Mucosa of rectum (tissue), 2 donors: ENCODE measurements around the gene TMEM161A.
"Not testable (repeated sequence)": the region's sequence is repeated elsewhere in the genome, so short reads cannot be mapped to it uniquely, and the experiment has no call there.

ENCODE experiments used
- H3K27ac ChIP-seq, 2 donors: one replicate each; pipeline ENCODE4 v1.7.0; 2013; ENCODE audit warnings: inconsistent platforms in 2 of 2, low read depth in 2 of 2, low read length in 2 of 2
- H3K27me3 ChIP-seq, 2 donors: one replicate each; pipeline ENCODE4 v1.7.0; 2013; ENCODE audit warnings: low read length in 2 of 2; ENCODE audit not compliant: control insufficient read depth in 2 of 2, insufficient read depth in 2 of 2
- H3K36me3 ChIP-seq, 2 donors: one replicate each; pipeline ENCODE4 v1.7.0; 2013; ENCODE audit warnings: low read length in 2 of 2; ENCODE audit not compliant: control insufficient read depth in 2 of 2, insufficient read depth in 2 of 2
- H3K4me1 ChIP-seq, 2 donors: one replicate each; pipeline ENCODE4 v1.7.0; 2013; ENCODE audit warnings: low read length in 2 of 2, mild to moderate bottlenecking in 1 of 2; ENCODE audit not compliant: control insufficient read depth in 2 of 2, insufficient read depth in 2 of 2
- H3K4me3 ChIP-seq, 2 donors: one replicate each; pipeline ENCODE4 v1.7.0; 2013; ENCODE audit warnings: low read length in 2 of 2
- H3K9ac ChIP-seq, 2 donors: one replicate each; pipeline ENCODE4 v1.7.0; 2013; ENCODE audit warnings: low read length in 2 of 2, low read depth in 1 of 2, mild to moderate bottlenecking in 1 of 2
- H3K9me3 ChIP-seq, 2 donors: one replicate each; pipeline ENCODE4 v1.7.0; 2013; ENCODE audit warnings: low read length in 2 of 2; ENCODE audit not compliant: control insufficient read depth in 2 of 2
- donor health status: healthy.
- donor health status: Normal muscosa, but diverticular disease.

The TMEM161A gene

DNA sequence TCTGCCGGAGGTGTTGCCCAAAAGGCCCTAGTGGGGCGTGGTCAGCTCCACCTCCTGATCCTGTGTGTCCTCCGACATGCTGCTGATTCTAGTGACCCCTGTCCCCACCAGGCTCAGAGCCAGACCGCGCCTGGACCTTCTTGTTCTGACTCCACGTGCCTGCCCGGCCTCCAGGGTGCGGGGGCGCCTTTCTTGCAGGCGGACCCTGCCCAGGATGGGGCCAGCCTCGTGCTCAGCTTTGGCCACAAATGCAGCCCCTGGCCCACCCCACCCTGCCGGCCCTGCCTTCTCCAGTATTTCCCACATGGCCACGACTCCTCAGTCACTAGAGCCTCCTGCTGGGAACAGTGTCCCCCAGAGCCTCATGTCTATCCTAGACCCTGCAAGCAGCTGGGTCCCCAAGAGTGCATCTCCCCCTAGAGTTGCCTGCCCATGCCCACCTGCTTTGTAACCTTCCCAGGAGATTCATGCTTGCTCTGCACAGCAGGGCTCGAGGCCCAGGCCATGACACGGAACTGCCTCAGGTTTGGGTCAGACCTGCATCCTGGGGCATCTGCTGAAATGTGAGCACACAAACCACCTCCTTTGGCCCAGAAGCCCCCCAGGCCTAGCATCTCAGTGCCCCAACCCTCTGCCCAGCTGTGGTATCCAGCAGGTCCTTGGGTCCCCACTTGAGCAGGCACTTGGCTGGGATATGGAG, 27.0 kb downstream of the TMEM161A start:
- H3K4me1 ChIP-seq = peaks cover 0 to 5% of the 10 kb centered on the region in 2 donors
- H3K9me3 ChIP-seq = no peaks in the 10 kb centered on the region
- peaks cover 0 to 2% of the 10 kb centered on the region in 2 donors for H3K36me3 ChIP-seq
- H3K27me3 ChIP-seq = no peaks in the 10 kb centered on the region
- H3K9ac ChIP-seq = no peak overlapping the region
- no peak overlapping the region for H3K27ac ChIP-seq
- H3K4me3 ChIP-seq = no peak overlapping the region

DNA sequence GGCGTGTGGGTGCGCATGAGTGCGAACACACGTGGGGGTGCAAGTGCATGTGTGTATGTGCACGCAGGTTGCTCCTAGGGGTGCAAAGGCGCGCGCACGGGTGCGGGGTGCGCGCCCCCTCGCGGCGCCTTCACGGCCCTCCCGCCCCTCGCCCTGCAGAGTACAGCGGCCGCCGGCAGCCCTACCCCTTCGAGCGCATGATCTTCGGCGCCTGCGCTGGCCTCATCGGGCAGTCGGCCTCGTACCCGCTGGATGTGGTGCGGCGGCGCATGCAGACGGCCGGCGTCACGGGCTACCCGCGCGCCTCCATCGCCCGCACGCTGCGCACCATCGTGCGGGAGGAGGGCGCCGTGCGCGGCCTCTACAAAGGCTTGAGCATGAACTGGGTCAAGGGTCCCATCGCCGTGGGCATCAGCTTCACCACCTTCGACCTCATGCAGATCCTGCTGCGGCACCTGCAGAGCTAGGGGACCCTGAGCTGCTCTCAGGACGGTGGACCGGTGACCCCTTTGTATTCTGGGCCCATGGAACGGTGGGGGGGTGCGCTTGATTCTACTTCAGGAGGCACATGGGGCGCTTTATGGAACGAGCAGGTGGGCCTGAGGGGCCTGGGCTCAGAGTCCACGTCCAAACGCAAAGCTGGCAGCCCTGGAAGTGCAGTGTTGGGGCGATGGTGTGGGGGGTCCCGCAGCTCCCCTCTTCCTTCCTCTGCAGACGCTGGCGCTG, 27.7 kb downstream of the TMEM161A start:
- Histone ChIP-seq H3K27ac (no peak overlapping the region), H3K27me3 (no peaks in the 10 kb centered on the region), H3K9me3 (no peaks in the 10 kb centered on the region), H3K4me1 (peaks cover 0 to 9% of the 10 kb centered on the region in 2 donors), H3K4me3 (no peak overlapping the region), H3K36me3 (peaks cover 0 to 2% of the 10 kb centered on the region in 2 donors), H3K9ac (no peak overlapping the region)

DNA sequence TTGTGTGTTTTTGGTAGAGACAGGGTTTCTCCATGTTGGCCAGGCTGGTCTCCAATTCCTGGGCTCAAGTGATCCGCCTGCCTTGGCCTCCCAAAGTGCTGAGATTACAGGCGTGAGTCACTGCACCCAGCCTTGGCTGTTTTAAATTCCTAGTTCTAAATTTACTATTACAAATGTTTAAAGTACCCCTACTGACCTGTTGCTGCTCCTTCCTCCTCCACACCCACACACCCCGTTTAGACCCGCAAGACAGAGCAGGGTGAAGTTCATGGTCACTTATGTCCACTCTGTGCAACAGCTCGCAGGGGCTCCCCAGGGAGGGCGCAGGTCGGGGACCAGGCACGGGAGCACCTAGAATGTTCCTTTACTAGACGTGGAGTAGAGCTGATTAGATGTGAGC, 28.7 kb downstream of the TMEM161A start:
- H3K4me3 ChIP-seq = no peak overlapping the region
- no peaks in the 10 kb centered on the region for H3K9me3 ChIP-seq
- H3K9ac ChIP-seq = no peak overlapping the region
- peaks cover 4 to 11% of the 10 kb centered on the region in 2 donors for H3K4me1 ChIP-seq
- no peaks in the 10 kb centered on the region for H3K27me3 ChIP-seq
- H3K36me3 ChIP-seq = peaks cover 0 to 2% of the 10 kb centered on the region in 2 donors
- H3K27ac ChIP-seq = no peak overlapping the region

DNA sequence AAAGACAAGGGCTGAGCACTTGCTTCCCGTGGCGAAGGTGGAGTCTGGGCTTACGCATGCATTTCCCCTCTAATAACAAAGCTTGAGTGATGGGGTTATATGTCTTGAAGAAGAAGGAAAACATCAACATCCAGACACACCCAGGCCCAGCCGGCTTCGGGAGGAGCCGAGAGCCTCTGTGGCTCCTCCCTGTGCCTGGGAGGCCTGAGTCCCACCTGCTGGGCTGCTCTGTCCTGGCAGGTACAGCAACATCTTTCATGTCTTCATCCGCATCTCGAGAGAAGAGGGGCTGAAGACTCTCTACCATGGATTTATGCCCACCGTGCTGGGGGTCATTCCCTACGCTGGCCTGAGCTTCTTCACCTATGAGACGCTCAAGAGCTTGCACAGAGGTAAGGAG, 30.6 kb downstream of the TMEM161A start:
- Histone ChIP-seq H3K27me3 (no peaks in the 10 kb centered on the region), H3K4me3 (no peak overlapping the region), H3K36me3 (peaks cover 0 to 2% of the 10 kb centered on the region in 2 donors), H3K9ac (no peak overlapping the region), H3K27ac (no peak overlapping the region), H3K9me3 (no peaks in the 10 kb centered on the region), H3K4me1 (peaks cover 4 to 11% of the 10 kb centered on the region in 2 donors)

DNA sequence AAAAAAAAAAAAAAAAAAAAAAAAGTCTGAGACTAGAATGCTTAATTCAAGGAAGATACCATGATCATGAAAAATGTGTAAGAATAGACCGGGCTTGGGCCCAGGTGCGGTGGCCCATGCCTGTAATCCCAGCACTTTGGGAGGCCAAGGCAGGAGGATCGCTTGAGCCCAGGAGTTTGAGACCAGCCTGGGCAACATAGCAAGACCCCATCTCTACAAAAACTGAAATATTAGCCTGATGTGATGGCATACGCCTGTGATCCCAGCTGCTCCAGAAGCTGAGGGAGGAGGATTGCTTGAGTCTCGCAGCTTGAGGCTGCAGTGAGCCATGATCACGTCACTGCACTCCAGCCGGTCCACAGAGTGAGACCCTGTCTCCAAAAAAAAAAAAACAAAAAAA, 31.3 kb downstream of the TMEM161A start:
- H3K27me3 ChIP-seq, H3K9ac ChIP-seq, H3K27ac ChIP-seq: not testable (repeated sequence)

DNA sequence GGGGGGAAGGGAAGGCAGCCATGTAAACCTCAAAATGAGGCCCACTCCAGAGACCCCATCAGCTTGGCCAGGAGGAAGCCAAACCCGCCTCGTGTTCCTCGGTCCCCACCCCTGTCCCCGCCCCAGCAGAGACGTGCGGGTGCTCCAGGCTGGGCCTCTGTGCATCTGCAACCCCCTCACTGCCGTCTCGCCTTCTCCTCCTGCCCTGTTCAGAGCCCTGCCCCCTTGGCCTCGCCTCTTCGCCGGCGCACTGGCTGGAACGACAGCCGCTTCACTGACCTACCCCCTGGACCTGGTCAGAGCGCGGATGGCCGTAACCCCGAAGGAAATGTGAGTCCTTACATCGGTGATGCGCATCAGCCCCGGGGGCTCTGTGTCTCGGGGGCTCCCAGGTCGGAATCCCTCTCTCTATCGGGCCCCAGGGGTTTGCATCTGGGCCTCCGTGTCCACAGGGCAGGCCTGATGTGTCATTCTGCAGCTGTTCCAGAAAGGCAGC, 32.2 kb downstream of the TMEM161A start:
- Histone ChIP-seq H3K27ac (peak overlapping the region in 1 of 2 donors; percentile 4), H3K36me3 (peaks cover 0 to 2% of the 10 kb centered on the region in 2 donors), H3K9ac (peak overlapping the region in 1 of 2 donors; percentile 19), H3K9me3 (no peaks in the 10 kb centered on the region), H3K4me3 (peak overlapping the region; percentile 58 to 67), H3K27me3 (no peaks in the 10 kb centered on the region), H3K4me1 (peaks cover 4 to 11% of the 10 kb centered on the region in 2 donors)

More for the DNA sequence above, 31.3 kb downstream of the TMEM161A start:
- not testable (repeated sequence) for H3K9me3 ChIP-seq, H3K4me3 ChIP-seq, H3K36me3 ChIP-seq
- peaks cover 4 to 11% of the 10 kb centered on the region in 2 donors for H3K4me1 ChIP-seq

DNA sequence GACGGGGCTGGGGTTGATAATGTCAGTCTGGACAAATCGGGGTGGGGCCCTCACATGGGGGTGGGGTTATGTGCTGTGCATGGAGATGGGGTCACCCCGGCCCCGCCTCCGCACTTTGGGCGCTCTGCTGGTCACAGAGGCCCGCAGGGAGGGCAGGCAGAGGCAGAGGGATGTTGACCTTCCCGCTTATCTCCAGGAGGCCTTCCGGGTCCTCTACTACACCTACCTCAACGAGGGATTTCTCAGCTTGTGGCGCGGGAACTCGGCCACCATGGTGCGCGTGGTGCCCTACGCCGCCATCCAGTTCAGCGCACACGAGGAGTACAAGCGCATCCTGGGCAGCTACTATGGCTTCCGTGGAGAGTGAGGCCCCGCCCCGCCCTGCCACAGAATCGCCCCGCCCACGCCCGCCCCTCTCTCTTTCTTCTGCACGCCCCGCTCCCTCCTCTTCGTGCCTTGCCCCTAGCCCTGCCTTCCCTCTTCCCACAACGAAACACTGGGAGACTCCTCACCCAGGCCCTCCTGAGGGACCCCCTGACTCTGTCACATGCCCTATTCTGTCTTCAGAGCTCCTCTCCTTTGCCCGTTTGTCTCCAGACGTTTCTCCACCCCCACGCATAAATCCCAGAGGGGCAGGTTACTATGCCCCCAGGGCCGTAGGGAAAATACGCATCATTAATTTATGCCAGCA, 32.8 kb downstream of the TMEM161A start:
- Histone ChIP-seq H3K36me3 (peaks cover 0 to 2% of the 10 kb centered on the region in 2 donors), H3K4me3 (peak overlapping the region; percentile 58 to 67), H3K27ac (peak overlapping the region in 1 of 2 donors; percentile 9), H3K27me3 (no peaks in the 10 kb centered on the region), H3K9ac (peak overlapping the region in 1 of 2 donors; percentile 19), H3K9me3 (no peaks in the 10 kb centered on the region), H3K4me1 (peaks cover 4 to 9% of the 10 kb centered on the region in 2 donors)

DNA sequence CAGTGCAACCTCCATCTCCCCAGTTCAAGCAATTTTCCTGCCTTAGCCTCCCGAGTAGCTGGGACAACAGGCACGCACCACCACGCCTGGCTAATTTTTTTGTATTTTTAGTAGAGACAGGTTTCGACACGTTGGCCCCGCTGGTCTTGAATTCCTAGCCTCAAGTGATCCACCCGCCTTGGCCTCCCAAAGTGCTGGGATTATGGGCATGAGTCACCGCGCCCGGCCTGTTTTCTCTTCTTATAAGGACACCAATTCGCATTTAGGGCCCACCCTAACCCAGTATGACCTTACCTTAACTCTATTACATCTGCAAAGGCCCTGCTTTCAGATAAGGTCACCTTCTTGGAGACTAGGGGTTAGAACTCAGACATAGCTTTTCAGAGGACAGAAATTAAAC, 35.1 kb downstream of the TMEM161A start:
- Histone ChIP-seq H3K27me3 (no peaks in the 10 kb centered on the region), H3K27ac (no peak overlapping the region), H3K4me1 (peaks cover 4 to 7% of the 10 kb centered on the region in 2 donors), H3K4me3 (no peak overlapping the region), H3K36me3 (peaks cover 0 to 9% of the 10 kb centered on the region in 2 donors), H3K9ac (no peak overlapping the region), H3K9me3 (no peaks in the 10 kb centered on the region)

DNA sequence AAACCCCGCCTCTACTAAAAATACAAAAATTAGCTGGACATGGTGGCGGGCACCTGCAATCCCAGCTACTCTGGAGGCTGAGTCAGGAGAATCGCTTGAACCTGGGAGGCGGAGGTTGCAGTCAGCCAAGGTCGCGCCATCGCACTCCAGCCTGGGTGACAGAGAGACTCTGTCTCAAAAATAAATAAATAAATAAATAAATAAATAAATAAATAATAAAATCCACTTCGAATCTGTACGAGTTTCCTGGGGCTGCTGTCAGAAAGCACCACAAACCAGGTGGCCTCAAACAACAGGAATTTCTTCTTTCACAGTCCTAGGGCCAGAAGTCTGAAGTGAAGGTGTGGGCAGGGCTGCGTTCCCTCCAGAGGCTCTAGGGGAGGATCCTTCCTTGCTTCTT, 35.7 kb downstream of the TMEM161A start:
- not testable (repeated sequence) for H3K4me1 ChIP-seq, H3K36me3 ChIP-seq, H3K27me3 ChIP-seq, H3K27ac ChIP-seq, H3K9ac ChIP-seq, H3K4me3 ChIP-seq, H3K9me3 ChIP-seq

DNA sequence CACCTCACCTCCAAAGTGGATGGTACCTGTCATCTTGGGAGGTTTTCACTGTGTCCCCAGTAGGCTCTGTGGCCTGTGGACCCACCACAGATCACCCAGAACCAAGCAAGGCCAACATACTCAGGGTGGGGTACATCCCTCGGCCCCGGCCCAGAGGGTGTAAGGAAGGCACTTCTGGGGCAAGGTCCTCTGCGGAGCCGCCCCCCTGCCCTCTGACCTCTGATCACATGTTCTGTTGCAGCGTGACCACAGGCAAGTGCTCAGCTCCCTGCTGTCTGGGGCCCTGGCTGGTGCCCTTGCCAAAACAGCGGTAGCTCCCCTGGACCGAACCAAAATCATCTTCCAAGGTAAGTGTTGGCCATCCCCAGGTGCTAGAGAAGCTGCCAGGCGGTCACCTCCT, 36.7 kb downstream of the TMEM161A start:
- Histone ChIP-seq H3K27ac (no peak overlapping the region), H3K36me3 (peaks cover 0 to 12% of the 10 kb centered on the region in 2 donors), H3K27me3 (no peaks in the 10 kb centered on the region), H3K9me3 (no peaks in the 10 kb centered on the region), H3K9ac (no peak overlapping the region), H3K4me3 (no peak overlapping the region), H3K4me1 (peaks cover 4 to 7% of the 10 kb centered on the region in 2 donors)
